Stimulated activated CD8-positive, alpha-beta memory T cell treated with anti-CD3 and anti-CD28 coated beads, Interleukin-15, amount 100 ng/mL, for 1 hour (primary cell): ENCODE measurements around the gene USP27X.
A peak's percentile ranks its signal among the peaks of the same experiment; 100 is the strongest.

ENCODE experiments used
- DNase-seq: peaks from one replicate; pipeline ENCODE4 v3.0.0-alpha.2; 2020; ENCODE audit warnings: low read depth

The USP27X gene

DNA sequence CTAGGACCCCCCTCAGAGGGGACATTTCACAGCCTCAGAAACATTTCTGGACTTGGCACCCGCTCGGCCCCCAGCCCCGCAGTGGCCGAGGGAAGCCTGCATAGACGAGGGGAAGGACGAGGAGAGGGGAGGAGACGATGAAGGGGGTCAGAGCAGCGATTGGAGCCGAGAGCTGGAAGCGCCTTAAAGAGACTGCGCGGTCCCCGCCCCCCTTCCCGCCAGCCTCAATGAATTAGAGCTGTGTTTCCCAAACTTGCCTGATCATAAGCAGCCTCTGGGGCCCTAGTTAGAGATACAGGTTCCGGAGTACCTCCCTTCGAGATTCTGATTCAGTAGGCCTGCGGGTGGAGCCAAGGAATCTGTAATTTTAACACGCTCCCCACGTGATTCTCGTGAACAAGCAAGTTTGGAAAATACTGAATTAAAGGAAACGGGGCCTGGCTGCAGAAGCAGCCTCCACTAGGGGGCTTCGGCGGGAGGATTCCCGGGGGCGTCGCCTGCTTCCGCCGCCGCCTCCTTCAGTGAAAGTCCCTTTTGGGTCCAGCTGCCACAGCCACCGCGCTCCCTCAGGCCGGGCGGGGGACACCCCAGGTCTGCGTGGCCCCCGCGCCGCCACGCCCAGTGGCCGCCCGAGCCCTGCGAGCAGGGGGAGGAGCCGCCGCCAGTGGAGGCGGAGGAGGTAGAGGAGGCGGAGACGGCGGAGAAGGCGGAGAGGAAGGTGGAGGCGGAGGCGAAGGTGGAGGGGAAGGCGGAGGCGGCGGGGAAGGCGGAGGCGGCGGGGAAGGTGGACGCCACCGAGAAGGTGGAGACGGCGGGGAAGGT is at the start of gene USP27X:
Gene USP27X (plus strand): TSS at position 651 of the 822 bp plus-strand sequence. CDS start 824 bp downstream, outside the sequence.
- peak; percentile 59 for DNase-seq

DNA sequence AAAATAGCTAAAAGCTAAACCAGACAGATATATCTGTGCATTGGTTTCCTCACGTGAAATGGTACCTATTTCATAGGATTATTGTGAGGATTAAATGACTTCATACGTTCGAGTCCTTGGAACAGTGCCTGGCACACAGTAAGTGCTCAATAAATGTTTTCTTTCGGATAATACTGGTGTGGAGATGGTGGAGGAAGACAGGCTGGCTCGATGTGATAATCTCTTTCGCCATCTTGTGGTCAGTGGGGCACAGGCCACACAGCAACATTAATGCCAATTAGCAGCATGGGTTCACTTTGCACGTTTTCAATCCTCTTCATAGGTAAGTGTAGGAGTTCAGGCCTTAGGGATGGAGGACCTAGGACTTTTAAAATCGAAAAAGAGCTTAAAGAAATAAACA is 40.9 kb upstream of the USP27X start:
- DNase-seq: no peak

DNA sequence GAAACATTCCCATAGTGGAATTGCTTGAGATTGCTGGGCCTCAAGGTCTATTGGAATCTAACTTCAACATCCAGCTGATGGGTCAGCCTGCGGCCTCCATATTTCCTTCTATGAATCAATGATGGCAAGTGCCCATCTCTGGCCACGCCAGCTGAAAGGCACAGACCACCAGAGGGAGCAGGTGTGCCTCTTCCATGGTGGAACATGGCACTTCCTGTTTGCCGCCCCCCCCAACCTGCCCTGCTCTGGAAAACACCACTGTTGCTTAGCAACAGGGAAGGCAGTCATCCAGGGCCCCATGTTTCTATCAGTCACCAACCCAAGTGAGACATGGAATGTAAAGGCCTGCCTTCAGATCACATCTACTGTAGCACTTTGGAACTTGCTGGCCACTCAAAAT is 38.6 kb upstream of the USP27X start:
- DNase-seq: no peak

DNA sequence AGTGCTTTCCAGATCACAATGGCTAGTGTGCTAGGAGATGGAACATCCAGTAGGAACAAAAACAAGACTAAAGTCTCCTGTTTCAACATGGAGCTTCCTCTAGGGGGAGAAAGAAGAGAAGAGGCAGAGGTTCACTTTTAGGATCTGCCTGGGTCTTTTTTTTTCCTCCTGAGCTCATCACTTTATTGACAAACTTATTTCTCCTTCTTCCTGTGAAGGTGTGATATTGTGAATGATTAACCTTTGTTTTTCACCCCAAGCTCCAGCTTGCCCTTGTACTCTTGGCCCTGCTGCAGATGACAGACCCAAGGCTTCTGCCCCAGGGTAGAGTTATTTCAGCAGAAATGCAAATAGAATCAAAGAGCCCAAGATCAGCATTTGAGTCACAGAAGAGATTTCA is 36.7 kb upstream of the USP27X start:
- no peak for DNase-seq

DNA sequence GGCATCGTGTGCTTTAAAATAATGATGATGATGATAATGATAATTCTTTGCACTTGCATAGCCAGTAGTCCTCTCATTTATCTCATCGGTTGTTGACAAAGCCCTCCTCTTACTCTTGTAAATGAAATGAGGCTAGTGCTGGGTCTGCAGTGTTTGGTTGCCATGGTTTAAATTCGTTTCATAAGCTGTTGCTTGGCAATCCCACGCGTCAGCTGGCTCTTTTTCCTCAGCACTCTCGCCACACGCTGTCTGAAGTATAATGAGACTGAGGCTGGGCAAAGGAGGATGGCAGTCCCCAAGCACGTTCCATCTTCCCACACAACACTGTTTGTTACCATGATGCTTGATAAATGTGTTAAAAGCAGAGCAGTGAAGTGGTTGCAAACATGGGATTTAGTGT is 34.7 kb upstream of the USP27X start:
- DNase-seq: no peak

DNA sequence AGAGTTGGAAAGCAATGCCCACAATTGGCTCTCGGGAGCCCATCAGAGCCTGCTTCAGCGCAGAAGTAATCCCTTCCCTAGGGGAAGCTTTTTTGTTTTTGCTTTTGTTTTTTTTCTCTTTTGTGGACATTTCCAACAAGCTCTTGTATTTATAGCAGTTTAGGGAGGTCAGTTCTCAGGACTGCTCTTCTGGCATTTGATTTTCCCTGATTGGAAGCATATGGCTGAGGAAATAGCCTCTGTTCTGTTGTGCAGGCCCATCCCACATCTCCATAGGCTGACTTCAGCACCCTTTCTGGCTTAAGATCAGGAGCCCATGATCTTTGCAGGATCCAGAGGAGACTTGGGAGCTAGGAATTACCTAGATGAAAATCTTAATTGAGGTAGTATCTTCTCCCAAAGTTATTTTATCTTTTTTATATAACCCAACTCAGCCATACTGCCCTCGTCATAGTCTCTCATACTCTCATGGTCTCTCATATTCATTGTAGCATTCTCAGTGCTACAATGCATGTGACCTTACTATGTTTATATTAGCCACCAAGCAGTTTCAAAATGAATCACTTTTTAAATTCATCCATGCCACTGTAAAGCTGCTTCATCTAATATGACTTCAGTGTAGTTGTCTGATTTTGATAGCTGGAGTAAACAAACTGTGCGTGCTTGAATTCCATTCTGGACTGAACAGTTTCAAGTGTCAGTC is 33.4 kb upstream of the USP27X start:
- no peak for DNase-seq

DNA sequence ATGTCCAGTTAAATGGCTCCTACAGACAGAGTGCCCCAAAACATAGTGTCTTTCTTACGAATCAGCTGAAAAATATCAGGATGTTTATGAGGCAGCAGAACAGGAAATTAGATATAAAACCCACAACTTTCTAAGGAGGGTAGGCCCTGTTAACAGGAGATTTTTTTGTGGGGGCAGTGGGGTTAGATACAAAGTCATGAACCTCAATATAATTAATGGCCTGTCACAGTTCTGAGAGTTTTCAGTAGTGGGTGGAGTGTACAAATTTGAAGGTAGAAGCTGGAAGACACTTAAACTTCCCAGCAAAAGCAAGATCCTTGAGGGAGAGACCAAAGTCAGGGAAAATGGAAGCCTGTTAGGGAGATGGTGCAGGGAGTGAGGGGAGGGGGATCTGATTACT is 32.8 kb upstream of the USP27X start:
- no peak for DNase-seq

DNA sequence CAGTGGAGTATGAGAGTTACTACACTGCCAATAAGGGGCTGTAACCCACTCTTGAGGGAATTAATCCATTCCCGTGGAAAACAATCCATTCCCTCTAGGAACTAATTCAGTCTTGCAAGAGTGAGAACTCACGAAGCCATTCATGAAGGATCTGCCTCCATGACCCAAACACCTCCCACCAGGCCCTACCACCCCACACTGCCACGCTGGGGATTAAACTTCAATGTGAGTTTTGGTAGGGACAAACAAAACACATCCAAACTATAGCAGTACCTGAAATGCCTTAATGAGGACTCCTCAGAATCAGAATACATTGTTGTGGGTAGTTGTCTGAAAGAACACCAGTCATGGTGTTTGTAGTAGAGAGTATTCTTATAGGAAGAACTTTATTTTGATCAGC is 31.0 kb upstream of the USP27X start:
- no peak for DNase-seq

DNA sequence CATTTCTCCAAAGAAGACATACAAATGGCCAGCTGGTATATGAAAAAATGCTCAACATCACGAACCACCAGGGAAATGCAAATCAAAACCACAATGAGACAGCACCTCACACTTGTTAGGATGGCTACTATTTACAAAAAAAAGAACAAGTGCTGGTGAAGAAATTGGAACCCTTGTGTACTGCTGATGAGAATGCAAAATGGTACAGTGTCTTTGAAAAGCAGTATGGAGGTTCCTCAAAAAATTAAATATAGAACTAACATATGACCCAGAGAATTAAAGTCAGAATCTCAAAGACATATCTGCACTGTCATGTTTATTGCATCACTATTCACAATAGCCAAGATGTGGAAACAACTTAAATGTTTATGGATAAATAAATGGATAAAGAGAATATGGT is 29.3 kb upstream of the USP27X start:
- DNase-seq: no peak

DNA sequence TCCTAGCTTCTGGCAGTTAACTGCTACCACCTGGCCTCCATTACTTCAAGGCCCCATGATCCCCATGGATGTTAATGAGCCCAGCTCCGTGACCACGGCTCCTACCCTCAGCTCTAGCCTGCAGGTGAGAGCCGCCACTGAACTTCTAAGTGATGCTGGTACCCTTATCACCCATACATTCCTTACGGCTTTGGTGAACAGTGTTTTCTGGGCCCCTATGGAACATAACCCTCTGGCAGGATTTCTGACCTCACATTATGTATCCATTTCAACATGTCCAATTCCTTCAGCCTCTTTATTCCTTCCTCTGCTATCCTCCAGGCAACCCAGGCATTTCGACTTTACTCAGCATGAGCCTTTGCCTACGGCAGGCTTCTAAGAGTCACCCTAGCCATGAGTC is 25.6 kb upstream of the USP27X start:
- DNase-seq: no peak

DNA sequence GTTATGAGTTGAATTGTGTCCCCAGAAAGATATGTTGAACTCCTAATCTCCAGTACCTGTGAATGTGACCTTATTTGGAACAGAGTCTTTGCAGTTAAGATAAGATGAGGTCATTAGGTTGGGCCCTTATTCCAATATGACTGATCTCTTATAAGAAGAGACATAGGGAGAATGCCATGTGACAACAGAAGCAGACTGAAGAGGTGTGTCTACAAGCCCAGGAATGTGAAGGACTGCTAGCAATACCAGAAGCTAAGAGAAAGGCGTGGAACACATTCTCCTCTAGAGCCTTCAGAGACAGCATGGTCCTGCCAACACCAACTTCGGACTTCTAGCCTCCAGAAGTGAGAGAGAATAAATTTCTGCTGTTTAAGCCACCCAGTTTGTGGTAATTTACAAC is 22.5 kb upstream of the USP27X start:
- DNase-seq: no peak

DNA sequence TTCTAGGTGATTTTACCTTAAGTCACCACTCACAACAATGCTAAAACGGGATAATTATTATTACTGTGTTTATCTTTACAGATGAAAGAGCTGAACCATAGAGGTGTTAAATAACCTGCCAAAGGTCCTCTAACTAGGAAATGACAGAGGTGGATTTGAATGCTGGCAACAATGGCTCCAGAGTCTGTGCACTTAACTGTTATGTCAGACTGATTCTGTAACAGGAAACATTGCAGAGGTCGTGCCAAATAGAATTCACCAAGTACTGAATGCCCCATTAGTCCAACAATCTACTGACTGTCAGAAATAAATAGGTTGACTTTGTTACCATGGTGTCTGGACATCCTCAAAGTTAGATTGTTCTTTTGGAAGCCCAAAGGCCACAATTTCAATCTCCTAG is 20.9 kb upstream of the USP27X start:
- no peak for DNase-seq

DNA sequence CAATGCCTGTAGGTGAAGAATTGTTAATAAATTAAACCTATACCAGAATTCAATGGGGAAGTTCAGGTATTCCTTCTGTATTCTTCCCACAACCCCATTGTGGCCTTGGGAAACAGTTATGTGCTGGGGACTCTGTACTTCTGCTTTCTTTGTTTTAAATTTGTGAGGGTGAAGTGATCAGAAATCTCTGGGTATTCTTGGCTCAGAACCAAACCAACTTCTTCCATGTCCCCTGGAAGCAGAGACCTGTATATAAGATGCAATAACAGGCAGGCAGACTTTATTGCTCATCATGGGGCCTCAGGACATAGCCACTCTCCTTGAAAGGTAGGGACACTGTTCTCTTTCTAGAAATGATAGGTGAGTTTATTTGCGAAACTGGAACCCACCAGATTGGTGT is 19.8 kb upstream of the USP27X start:
- no peak for DNase-seq

DNA sequence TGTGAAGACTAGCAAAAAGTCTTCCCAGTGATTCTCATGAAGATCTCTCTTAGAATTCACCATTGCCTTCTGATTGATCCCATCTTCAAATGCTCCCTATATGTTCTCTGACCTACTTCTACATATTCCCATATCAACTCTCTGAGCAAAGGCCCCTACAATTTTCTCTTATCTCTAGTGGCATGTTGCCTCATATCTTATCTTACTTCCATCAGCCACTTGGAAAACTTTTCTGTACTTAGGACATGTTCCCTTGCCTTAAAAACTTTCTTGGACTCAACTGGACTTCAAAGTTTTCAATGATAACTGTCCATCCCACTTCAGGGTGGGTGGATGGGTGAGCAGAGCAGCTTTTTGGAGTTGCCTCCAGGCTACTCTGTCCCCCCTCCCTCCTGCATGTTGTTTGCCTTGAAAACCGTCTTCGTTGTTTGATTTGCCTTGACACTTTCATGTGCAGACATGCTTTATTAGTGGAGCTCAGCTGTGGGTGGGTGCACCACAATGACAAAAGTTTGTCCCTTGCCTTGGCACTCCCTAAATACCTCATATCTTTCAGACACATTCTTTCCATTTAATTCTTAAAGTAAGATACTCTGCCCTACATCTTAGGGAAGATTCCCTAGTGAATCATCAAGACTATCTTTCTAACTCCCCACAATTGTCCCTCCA is 18.3 kb upstream of the USP27X start:
- no peak for DNase-seq

DNA sequence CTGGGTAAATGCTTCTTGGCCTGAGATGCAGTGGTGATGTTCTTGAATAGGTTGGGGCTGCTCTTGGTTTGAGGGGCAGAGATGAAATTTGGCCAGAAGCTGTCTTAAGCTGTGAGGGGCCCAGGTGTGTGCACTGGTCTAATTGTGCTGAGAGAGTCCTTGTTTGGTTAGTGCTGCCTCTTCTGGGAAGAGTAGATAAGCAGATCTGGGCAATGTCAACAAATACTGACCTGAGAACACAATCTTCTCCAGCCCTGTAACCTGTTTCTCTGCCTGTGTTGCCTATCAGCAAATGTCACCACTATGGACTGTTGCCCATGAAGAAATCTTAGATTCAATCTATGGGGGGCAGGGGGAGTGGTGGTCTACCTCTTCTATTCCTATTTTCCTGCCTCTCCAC is 17.2 kb upstream of the USP27X start:
- DNase-seq: no peak

DNA sequence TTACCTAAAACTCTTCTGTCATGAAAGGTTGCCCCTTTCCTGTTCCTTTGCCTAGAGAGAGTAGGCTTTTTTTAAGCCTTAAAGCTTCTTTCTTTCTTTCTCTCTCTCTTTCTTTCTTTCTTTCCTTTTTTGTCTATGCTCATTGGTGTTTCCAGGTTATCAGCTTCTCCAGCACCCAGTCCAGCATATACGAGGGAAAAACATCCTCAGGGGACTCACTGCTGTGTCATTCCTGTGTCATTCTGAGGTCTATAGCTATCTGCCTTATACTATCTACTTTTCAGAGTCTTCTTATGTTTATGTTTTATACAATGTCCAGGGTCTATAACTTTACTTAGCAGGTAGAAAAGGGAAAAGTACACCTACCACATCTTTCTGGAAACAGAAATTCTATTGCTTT is 10.5 kb upstream of the USP27X start:
- DNase-seq: no peak

DNA sequence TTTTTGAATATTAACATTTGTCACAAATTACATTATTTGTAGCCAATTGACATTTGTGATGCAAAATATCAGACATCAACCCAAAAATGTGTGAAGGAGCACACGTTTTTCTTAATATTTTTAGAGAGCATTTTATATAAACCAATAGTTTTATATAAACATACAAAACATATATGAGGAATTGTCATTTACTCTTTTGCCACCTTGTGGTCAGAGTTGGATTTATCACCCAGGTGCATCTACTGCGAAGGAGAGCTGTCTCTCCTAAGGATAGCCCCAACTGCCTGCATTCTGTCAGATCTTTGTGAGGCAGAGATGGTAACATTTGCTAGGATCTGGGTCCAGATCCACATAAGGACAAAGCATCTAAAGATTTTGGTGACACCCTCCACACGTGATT is 2.5 kb upstream of the USP27X start:
- DNase-seq: no peak

DNA sequence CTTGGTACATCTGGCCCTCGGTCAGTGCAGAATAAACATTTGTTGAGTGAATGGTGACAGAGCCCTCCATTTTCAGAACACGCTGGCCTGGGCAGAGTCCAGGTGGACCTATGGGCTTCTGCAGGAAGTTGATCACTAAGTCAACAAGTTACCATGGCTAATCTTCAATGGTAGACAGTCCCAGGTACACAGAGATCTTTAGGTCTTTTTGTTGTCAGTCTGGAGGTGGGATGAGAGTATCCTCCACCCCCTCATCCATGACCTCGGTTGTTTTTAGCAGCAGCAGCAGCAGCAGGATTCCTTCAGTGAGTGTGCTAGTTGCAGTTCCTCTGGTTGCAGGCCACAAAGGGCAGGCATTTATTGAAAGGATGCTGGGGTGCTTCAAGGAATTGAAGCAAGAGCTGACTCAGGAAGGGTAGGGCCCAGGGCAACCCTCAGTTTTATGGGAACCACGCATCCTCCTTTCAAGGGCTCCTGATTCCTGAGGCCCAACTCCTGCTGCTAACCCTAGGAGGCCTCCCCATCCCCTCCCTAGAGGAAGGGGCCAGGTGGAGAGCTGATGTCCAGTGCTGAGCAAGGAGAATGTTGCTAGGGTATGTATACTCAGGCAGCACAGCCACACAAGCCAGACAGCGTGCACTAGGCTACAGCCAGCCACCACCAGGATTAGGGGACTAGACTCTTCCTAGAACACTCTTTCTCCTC is 1.7 kb upstream of the USP27X start:
- DNase-seq: no peak

DNA sequence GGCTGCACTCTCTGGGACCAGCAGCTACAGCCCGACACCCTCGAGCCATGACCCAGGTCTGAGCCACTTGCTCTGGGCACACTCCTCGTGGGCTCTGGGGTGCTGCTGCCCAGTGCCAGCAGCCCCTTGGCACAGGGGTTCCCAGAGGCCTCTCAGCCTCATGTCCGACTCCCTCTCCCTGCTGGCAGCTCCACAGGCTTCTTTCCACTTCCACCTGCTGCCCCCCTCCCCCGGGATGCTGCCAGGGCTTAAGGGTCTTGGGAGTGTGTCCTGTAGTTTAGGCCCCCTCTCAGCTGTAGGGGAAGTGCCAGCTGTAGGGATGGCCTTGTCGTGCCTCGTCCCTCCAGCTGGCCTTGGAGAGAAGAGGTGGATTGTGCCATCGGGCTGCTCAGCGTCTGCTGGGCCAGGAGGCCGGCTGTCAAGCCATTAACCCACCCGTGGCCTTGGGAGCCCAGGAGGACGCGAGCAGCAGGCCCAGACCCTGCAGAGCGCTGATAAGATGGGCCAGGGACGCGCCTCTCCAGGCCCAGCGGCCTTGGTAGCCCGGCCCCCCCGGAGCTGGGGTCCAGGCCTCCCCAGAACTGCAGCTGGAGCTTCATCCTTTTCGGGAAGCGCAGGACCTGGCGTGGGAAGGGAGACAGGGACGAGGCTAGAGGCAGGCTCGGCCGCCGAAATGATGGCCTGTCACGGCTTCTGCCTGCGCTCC is 1.0 kb upstream of the USP27X start:
- DNase-seq: no peak

DNA sequence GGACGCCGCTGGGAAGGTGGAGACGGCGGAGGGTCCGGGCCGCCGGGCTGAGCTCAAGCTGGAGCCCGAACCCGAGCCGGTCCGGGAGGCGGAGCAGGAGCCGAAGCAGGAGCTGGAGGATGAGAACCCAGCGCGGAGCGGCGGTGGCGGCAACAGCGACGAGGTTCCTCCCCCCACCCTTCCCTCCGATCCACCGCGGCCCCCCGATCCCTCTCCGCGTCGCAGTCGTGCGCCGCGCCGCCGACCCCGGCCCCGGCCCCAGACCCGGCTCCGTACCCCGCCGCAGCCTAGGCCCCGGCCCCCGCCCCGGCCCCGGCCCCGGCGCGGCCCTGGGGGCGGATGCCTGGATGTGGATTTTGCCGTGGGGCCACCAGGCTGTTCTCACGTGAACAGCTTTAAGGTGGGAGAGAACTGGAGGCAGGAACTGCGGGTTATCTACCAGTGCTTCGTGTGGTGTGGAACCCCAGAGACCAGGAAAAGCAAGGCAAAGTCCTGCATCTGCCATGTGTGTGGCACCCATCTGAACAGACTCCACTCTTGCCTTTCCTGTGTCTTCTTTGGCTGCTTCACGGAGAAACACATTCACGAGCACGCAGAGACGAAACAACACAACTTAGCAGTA is 483 bp downstream of the USP27X start:
- no peak for DNase-seq

DNA sequence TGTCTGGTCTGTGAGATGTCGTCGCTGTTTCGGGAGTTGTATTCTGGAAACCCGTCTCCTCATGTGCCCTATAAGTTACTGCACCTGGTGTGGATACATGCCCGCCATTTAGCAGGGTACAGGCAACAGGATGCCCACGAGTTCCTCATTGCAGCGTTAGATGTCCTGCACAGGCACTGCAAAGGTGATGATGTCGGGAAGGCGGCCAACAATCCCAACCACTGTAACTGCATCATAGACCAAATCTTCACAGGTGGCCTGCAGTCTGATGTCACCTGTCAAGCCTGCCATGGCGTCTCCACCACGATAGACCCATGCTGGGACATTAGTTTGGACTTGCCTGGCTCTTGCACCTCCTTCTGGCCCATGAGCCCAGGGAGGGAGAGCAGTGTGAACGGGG is 1.4 kb downstream of the USP27X start:
- DNase-seq: no peak
